NCI-H2171 (cell line): ENCODE results near the gene MGLL.

Experiments
- DNase-seq: peaks from one replicate; lab custom pipeline; 2025; lab: John Stamatoyannopoulos, UW

Gene MGLL

DNA sequence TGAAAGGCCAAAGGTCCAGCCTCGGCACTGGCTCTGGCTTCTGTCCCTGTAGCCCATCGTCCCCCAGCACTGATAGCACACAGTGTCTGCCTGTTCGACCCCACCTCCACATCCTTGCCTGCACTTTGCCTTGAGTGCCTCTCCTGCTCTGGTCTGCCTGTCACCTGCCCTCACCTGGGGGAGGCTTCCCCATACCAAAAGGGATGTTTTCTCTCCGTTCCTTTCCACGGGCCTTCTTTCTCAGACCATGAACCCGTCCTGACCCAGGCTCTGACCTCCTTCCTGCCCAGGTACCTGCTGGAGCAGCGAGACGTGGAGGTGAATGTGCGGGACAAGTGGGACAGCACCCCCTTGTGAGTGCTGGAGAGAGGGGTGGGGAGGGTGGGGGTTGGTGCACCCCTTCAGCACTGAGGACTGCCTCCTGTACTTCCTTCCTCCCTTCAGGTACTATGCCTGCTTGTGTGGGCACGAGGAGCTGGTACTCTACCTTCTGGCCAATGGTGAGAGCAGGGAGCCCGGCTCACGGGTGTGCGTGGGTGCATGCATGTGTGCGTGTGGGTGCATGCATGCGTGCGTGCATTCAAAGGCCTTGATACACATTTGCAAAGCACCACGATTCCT, 148.1 kb downstream of the MGLL start:
- DNase-seq, result no peak

- peak; percentile 29 for DNase-seq
Measured at GRCh38 chr3:127673191-127674100, 148.9 kb downstream of the MGLL start.

DNA sequence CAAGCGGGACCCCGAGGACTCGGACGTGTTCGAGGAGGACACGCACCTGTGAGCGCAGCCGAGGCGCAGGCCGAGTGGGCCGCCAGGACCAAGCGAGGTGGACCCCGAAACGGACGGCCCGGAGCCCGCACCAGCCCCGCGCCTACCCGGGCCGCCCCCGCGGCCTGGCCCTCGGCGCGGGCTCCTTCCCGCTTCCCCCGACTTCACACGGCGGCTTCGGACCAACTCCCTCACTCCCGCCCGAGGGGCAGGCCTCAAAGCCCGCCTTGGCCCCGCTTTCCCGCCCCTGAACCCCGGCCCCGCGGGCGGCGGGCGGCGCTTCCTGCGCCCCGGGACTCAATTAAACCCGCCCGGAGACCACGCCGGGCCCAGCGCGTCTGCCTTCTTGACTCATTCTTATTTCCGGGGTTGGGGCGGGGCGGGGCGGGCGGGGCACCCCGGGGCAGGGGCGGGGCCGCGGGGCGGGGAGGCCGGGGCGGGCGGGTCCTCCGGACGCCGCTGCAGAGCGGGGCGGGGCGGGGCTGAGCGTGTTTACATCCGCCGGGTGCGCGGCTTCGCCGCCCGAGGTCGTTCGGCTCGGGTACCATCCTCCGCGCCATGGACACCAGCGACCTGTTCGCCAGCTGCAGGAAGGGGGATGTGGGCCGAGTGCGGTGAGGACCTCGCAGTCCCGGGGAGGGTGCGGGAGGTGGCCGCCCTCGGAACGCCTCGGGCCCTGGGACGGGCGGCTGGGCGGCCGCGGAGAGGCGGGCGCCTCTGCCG, 149.7 kb downstream of the MGLL start, which contains the start of gene ABTB1:
ABTB1 (plus strand) TSS at position 524 of the 762 bp plus-strand sequence; CDS start at position 598, 74 bp downstream.
- DNase-seq, result peak; percentile 89

- DNase-seq, result no peak
Measured at GRCh38 chr3:127671523-127672428, 150.5 kb downstream of the MGLL start.

GRCh38 chr3:127670761-127671522, 151.4 kb downstream of the MGLL start:
- DNase-seq, result no peak

DNA sequence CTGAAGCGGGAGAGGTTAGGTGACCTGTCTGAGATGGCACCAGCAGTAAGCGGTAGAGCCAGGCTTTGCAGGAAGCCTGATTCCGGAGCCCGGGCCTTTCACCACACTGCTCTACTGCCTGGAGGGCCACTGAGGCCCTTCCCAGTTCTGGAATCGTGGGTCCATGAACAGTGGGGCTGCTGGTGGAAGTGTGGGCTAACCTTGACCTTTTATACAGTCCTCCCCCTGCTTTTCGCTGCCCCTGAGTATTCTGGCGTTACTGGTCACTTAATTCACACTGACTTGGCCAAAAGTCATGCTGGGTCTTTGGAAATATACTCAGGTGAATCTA, 152.1 kb downstream of the MGLL start:
- no peak for DNase-seq

GRCh38 chr3:127669541-127670228, 152.6 kb downstream of the MGLL start:
- DNase-seq, result no peak

DNA sequence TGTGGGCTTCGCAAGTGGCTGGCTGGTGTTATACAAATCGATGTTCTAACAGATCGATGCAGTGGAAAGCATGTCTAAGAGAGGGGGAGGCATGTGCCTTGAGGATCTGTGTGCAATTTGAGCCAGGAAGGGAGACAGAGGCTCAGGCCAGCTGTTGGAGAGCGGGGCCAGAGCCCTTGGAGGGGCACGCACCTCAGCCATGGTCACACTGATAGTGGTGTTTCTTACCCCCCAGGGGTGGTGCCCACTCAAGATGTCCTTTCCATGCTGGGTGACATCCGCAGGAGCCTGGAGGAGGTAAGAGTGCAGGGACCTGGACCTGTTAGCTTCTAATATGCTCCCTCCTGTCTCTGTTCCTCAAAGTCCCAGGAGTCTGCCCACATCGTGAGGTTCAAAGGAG, 153.4 kb downstream of the MGLL start:
- no peak for DNase-seq

DNA sequence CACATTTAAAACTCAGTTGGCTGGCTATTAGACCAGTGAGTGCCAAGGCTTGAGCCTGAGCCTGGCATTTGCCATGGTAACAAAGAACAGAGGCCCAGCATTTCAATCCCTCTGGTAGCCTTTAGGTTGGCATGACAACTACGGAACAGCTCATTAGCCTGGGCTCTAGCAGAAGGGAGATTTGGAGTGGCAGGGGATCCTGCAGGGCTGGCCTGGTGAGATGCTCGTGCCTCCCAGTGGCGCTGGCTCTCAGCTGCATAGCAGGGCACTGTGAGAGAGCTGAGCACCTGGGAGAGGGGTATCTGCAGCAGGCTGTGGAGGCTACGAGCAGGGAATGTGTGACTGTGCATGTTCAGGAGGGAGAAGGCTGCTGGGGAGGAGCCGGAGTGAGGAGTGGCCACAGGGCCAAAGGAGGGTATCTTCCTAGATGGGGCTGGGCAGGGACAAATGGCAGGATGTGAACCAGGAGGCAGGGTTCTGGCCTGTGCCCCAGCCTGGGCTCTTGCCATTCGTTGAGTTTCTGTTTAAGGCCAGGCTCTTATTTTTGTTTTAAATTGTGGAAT, 155.1 kb downstream of the MGLL start:
- DNase-seq, result no peak

DNA sequence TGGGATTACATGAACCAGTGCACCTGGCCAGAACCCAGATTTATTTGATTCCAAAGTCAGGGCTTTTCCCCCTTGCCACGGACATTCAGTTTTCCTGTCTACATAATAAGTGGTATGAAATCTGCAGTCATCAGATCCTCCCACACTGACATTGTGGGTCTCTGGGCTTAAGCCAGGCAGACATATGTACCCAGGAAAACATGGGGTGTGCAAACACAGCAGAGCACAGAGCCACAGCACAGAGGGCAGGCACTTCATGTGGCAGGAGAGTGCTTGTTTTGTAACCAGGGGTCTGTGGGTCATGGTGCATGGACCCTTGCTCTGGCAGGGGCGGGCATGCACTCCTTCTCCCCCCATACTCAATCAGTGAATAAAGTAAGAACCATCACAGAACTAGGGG, 155.6 kb downstream of the MGLL start:
- no peak for DNase-seq

- no peak for DNase-seq
Measured at GRCh38 chr3:127665586-127665985, 156.7 kb downstream of the MGLL start.

DNA sequence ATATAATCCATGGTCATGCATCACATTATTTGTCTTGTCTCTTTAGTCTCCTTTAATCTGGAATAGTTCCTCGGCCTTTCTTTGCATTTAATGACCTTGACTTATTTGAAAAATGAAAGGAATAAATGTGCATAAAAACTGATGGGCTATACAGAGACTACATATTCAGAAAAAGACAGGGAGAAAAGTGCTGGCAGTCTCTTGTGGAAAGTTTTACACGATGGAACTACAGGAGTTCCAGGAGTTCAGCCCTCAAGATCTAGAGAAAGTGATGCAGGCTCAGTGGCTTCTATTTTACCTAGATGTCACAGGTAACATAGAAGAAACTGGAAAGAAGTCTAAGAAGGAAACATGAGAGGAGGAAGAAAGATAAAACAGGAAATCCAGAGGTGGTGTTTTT, 157.2 kb downstream of the MGLL start:
- no peak for DNase-seq

- no peak for DNase-seq
Measured at GRCh38 chr3:127663151-127663550, 159.2 kb downstream of the MGLL start.

DNA sequence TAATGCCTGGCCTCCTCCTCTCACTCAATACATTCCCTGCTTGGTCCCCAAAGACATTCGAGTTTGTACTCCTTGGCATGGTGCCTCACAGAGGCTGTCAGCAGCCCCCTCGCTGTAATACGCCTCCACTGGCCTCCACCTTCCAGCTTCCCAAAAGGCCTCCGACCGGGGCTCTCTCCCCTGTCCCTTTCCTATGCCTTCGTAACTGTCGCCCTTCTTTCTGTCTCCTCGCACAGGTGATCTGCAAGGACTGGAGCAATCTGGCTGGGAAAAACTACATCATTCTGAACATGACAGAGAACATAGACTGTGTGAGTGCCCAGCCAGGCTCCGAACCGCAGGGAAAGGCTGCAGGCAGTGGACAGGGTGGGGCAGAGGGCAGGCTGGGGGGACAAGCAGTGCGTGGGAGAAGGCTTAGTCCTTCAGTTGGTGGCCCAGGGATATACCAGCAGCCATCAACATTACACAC, 160.3 kb downstream of the MGLL start:
- no peak for DNase-seq

- no peak for DNase-seq
Measured at GRCh38 chr3:127661600-127661999, 160.7 kb downstream of the MGLL start.

- DNase-seq, result no peak
Measured at GRCh38 chr3:127660621-127661251, 161.6 kb downstream of the MGLL start.

- no peak for DNase-seq
Measured at GRCh38 chr3:127658234-127658633, 164.1 kb downstream of the MGLL start.

- no peak for DNase-seq
Measured at GRCh38 chr3:127656906-127657305, 165.4 kb downstream of the MGLL start.

DNA sequence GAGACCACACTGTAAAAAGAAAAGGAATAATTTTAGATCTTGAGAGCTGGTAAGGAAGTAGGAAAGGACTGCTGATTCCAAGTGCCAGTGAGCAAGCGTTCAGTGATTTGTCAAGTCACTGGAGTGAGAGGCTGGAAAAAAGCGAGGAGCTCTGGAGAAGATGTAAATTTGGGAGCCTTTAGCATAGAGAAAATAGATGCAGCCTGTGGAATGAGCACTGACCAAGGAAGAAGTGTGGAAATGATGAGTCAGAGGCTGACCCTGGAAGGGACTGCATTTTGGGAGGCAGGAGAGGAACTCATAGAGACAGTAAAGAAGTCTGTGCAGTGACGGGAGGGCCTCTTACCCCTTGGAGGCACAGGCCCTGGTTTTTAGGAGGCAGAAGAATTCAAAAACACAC, 166.7 kb downstream of the MGLL start:
- DNase-seq, result no peak
